Measurements from ENCODE around the gene CHST4.
"Not testable (repeated sequence)": the region's sequence is repeated elsewhere in the genome, so short reads cannot be mapped to it uniquely, and the experiment has no call there.

Gene CHST4

DNA sequence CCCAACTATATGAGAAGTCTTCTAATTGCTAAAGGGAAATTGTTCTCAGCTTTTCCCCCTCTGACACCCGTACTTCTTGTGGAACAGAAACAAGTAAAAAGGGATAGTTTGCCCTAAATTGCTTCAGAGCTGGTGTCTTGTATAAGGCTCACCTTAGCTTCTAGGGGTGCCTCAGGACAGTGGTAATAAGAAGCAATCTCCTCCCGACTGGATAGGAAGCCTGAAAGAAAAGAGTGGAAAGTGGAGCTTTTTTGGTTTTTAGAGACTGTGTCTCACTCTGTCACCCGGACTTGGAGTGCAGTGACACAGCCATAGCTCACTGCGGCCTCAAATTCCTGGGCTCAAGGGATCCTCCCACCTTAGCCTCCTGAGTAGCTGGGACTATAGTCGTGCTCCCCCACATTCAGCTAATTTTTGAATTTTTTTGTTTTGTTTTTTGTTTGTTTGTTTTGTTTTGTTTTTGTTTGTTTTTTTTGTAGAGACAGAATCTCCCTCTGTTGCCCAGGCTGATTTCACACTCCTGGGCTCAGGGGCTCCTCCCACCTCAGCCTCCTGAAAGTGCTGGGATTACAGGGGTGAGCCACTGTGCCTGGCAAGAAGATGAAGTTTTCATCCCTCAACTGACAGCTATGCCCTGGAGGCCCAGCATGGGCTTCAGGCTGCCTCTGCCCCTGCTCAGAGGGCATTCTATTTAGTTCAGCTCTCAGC lies 47.3 kb downstream of the CHST4 start:
- Mint-ChIP-seq H3K27me3 (peaks cover 22% of the 10 kb centered on the region), H3K4me3 (no peak overlapping the region), H3K27ac (peak overlapping the region in 1 of 2 donors; percentile 34), H3K9me3 (no peaks in the 10 kb centered on the region), H3K4me1 (no peaks in the 10 kb centered on the region)
- no peak for DNase-seq
- ATAC-seq: no peak

- ATAC-seq: no peak
- H3K4me1 Mint-ChIP-seq: no peaks in the 10 kb centered on the region
Observed at GRCh38 chr16:71574702-71575101, 48.5 kb downstream of the CHST4 start.

DNA sequence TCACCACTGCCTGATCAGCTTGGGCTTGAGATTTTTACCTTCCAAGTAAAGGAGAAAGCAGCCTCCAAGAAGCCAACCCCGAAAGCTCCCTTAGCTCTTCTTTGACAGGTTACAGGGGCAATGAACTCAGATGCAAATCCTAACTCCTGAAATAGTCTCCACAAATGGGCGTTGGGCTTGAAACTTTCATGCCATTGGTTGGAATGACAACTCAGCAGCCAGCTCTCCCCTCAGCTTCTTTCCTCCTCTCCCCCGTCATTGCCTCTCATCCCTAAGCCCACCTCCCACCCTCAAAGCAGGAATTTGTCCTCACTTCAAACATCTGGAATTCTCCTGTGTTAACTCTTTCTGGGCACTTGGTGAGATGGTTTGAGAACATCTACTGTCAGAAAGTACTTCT lies 50.7 kb downstream of the CHST4 start, which contains the start of gene TAT:
Gene TAT, minus strand, starts transcription at position 122 of the 400 bp plus-strand sequence. CDS start 677 bp downstream, outside the sequence.
- Mint-ChIP-seq H3K4me3 (no peak within 1 kb of the TSS), H3K9me3 (no peaks in the 10 kb centered on the region), H3K27ac (peak within 1 kb of the TSS in 1 of 2 donors; percentile 27), H3K27me3 (peaks cover 22% of the 10 kb centered on the region), H3K4me1 (no peaks in the 10 kb centered on the region)
- ATAC-seq (no peak), DNase-seq (no peak)

More at GRCh38 chr16:71574702-71575101, 48.5 kb downstream of the CHST4 start:
- Mint-ChIP-seq H3K4me3 (no peak overlapping the region), H3K9me3 (no peaks in the 10 kb centered on the region), H3K27ac (no peak overlapping the region), H3K27me3 (peaks cover 22% of the 10 kb centered on the region)
- no peak for DNase-seq

GRCh38 chr16:71582553-71582848 lies 56.3 kb downstream of the CHST4 start:
- H3K4me3 Mint-ChIP-seq, H3K9me3 Mint-ChIP-seq, H3K4me1 Mint-ChIP-seq: not testable (repeated sequence)

DNA sequence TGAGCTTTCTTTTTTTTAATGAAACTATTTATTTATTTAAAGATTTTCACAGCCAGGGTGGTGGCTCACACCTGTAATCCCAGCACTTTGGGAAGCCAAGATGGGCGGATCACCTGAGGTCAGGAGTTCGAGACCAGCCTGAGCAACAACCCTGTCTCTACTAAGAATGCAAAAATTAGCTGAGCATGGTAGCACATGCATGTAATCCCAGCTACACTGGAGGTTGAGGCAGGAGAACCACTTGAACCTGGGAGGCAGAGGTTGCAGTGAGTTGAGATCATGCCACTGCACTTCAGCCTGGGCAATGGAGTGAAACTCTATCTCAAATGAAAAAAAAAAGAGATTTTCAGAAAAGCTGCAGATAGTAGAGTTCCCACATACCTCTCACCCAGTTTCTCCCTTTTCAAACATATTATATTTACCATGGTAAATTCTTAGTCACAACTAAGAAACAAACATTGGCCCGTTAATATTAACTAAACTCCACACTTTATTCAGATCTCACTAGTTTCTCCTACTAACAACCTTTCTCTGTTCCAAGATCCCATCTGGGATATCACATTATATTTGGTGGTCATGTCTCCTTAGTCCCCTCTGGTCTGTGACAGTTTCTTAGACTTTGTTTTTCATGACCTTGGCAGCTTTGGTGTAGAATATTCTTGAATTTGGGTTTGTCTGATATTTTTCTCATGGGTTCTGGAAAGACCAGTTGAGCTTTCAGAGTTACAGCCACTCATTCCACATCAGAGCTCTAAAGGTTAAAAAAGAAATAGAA lies 58.5 kb downstream of the CHST4 start:
- H3K27me3 Mint-ChIP-seq: peaks cover 18% of the 10 kb centered on the region

More at GRCh38 chr16:71582553-71582848, 56.3 kb downstream of the CHST4 start:
- not testable (repeated sequence) for ATAC-seq, H3K27ac Mint-ChIP-seq, DNase-seq
- H3K27me3 Mint-ChIP-seq: peaks cover 15% of the 10 kb centered on the region

GRCh38 chr16:71585318-71585703 lies 59.1 kb downstream of the CHST4 start:
- DNase-seq (no peak), ATAC-seq (no peak)
- Mint-ChIP-seq H3K27me3 (peaks cover 18% of the 10 kb centered on the region), H3K4me1 (no peaks in the 10 kb centered on the region), H3K27ac (no peak overlapping the region), H3K9me3 (no peaks in the 10 kb centered on the region), H3K4me3 (no peak overlapping the region)

More for the DNA sequence above, 58.5 kb downstream of the CHST4 start:
- DNase-seq (no peak), ATAC-seq (no peak)
- Mint-ChIP-seq H3K4me3 (no peak overlapping the region), H3K4me1 (no peaks in the 10 kb centered on the region), H3K9me3 (no peaks in the 10 kb centered on the region), H3K27ac (no peak overlapping the region)
